ENCODE data around the gene GJC1.
"Not testable (repeated sequence)": the region's sequence is repeated elsewhere in the genome, so short reads cannot be mapped to it uniquely, and the experiment has no call there.

The GJC1 gene

GRCh38 chr17:44757045-44757917, 72.8 kb downstream of the GJC1 start:
- Histone ChIP-seq H4K8ac (ENCODE audit: low read length) (no peak overlapping the region), H2AK5ac (ENCODE audit: low read length, severe bottlenecking) (no peak overlapping the region), H2BK12ac (ENCODE audit: low read length in 2 of 2) (no peak overlapping the region), H2BK15ac (ENCODE audit: low read depth, poor library complexity, severe bottlenecking) (no peak overlapping the region), H3K4ac (ENCODE audit: low read depth in 1 of 2, low read length in 2 of 2) (no peak overlapping the region), H3K9me3 (ENCODE audit: control insufficient read depth, low read length) (no peaks in the 10 kb centered on the region), H3K18ac (ENCODE audit: low read depth in 1 of 2, low read length in 2 of 2) (no peak overlapping the region), H3K36me3 (ENCODE audit: control insufficient read depth in 1 of 2, insufficient read depth in 2 of 2, low read depth in 1 of 2, low read length in 2 of 2) (no peaks in the 10 kb centered on the region), H3K23ac (ENCODE audit: low read length in 2 of 2) (no peak overlapping the region), H4K91ac (ENCODE audit: low read length) (no peak overlapping the region), H3K79me1 (replicated peaks; ENCODE audit: low read length, poor library complexity, severe bottlenecking) (no peaks in the 10 kb centered on the region), H3K4me1 (ENCODE audit: control insufficient read depth, insufficient read depth, low read depth, low read length) (peaks cover 11% of the 10 kb centered on the region), H3K14ac (ENCODE audit: low read length in 2 of 2) (no peak overlapping the region), H3K9ac (ENCODE audit: low read length) (no peak overlapping the region), H2BK120ac (ENCODE audit: low read depth, low read length) (no peak overlapping the region), H2BK5ac (ENCODE audit: low read depth, low read length, poor library complexity, severe bottlenecking) (no peak overlapping the region), H3K4me2 (ENCODE audit: low read length, poor library complexity, severe bottlenecking) (no peak overlapping the region), H3K27ac (ENCODE audit: low read length, poor library complexity, severe bottlenecking) (no peak overlapping the region), H3K27me3 (ENCODE audit: control insufficient read depth in 1 of 2, insufficient read depth in 1 of 2, low read length in 2 of 2) (peaks cover 31 to 45% of the 10 kb centered on the region in 2 experiments), H2AFZ (ENCODE audit: low read depth, low read length) (no peak overlapping the region), H3K4me3 (ENCODE audit: insufficient read depth in 1 of 2, low read depth in 1 of 2, low read length in 2 of 2) (no peak overlapping the region)
- 94% methylated on average over 10 of the region's 10 CpGs for WGBS
- DNase-seq, result no peak

DNA sequence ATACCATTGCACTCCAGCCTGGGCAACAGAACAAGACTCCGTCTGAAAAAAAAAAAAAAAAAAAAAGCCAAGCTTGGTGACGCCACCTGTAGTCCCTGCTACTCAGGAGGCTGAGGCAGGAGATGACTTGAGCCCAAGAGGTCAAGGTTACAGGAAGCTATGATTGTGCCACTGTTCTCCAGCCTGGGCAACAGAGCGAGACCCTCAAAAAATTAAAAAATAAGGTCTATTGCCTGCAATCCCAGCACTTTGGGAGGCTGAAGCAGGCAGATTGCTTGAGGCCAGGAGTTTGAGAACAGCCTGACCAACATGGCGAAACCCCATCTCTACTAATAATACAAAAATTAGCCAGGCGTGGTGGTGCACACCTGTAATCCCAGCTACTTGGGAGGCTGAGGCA, 74.9 kb downstream of the GJC1 start:
- H3K18ac ChIP-seq (ENCODE audit: low read depth in 1 of 2, low read length in 2 of 2); H2BK5ac ChIP-seq (ENCODE audit: low read depth, low read length, poor library complexity, severe bottlenecking); H3K27ac ChIP-seq (ENCODE audit: low read length, poor library complexity, severe bottlenecking); H2BK12ac ChIP-seq (ENCODE audit: low read length in 2 of 2); H2BK15ac ChIP-seq (ENCODE audit: low read depth, poor library complexity, severe bottlenecking); H4K8ac ChIP-seq (ENCODE audit: low read length); H3K9me3 ChIP-seq (ENCODE audit: control insufficient read depth, low read length); H3K4me2 ChIP-seq (ENCODE audit: low read length, poor library complexity, severe bottlenecking); H2AFZ ChIP-seq (ENCODE audit: low read depth, low read length); H3K4me3 ChIP-seq (ENCODE audit: insufficient read depth in 1 of 2, low read depth in 1 of 2, low read length in 2 of 2); H3K23ac ChIP-seq (ENCODE audit: low read length in 2 of 2); H3K79me1 ChIP-seq (replicated peaks; ENCODE audit: low read length, poor library complexity, severe bottlenecking); H4K91ac ChIP-seq (ENCODE audit: low read length); H2BK120ac ChIP-seq (ENCODE audit: low read depth, low read length); H3K4ac ChIP-seq (ENCODE audit: low read depth in 1 of 2, low read length in 2 of 2); H3K9ac ChIP-seq (ENCODE audit: low read length); H2AK5ac ChIP-seq (ENCODE audit: low read length, severe bottlenecking); H3K14ac ChIP-seq (ENCODE audit: low read length in 2 of 2); DNase-seq: not testable (repeated sequence)
- H3K36me3 ChIP-seq (ENCODE audit: control insufficient read depth in 1 of 2, insufficient read depth in 2 of 2, low read depth in 1 of 2, low read length in 2 of 2), result peaks cover 3 to 10% of the 10 kb centered on the region in 2 experiments
- H3K4me1 ChIP-seq (ENCODE audit: control insufficient read depth, insufficient read depth, low read depth, low read length), result peaks cover 11% of the 10 kb centered on the region
- H3K27me3 ChIP-seq (ENCODE audit: control insufficient read depth in 1 of 2, insufficient read depth in 1 of 2, low read length in 2 of 2), result peaks cover 18 to 25% of the 10 kb centered on the region in 2 experiments
- 87% methylated on average over 5 of the region's 5 CpGs for WGBS

GRCh38 chr17:44754276-44754675, 75.8 kb downstream of the GJC1 start:
- H2BK5ac ChIP-seq (ENCODE audit: low read depth, low read length, poor library complexity, severe bottlenecking), result no peak overlapping the region
- no peaks in the 10 kb centered on the region for H3K9me3 ChIP-seq (ENCODE audit: control insufficient read depth, low read length)
- 90% methylated on average over 7 of the region's 7 CpGs for WGBS

GRCh38 chr17:44752953-44753861, 76.9 kb downstream of the GJC1 start:
- Histone ChIP-seq H3K79me1 (replicated peaks; ENCODE audit: low read length, poor library complexity, severe bottlenecking) (no peaks in the 10 kb centered on the region), H4K8ac (ENCODE audit: low read length) (no peak overlapping the region), H3K4ac (ENCODE audit: low read depth in 1 of 2, low read length in 2 of 2) (no peak overlapping the region), H2BK120ac (ENCODE audit: low read depth, low read length) (no peak overlapping the region), H3K36me3 (ENCODE audit: control insufficient read depth in 1 of 2, insufficient read depth in 2 of 2, low read depth in 1 of 2, low read length in 2 of 2) (peaks cover 6 to 24% of the 10 kb centered on the region in 2 experiments), H3K18ac (ENCODE audit: low read depth in 1 of 2, low read length in 2 of 2) (no peak overlapping the region), H3K9me3 (ENCODE audit: control insufficient read depth, low read length) (no peaks in the 10 kb centered on the region), H3K4me1 (ENCODE audit: control insufficient read depth, insufficient read depth, low read depth, low read length) (peaks cover 8% of the 10 kb centered on the region), H4K91ac (ENCODE audit: low read length) (no peak overlapping the region), H3K4me3 (ENCODE audit: insufficient read depth in 1 of 2, low read depth in 1 of 2, low read length in 2 of 2) (no peak overlapping the region), H2BK5ac (ENCODE audit: low read depth, low read length, poor library complexity, severe bottlenecking) (no peak overlapping the region), H3K27ac (ENCODE audit: low read length, poor library complexity, severe bottlenecking) (no peak overlapping the region), H3K9ac (ENCODE audit: low read length) (no peak overlapping the region), H3K14ac (ENCODE audit: low read length in 2 of 2) (no peak overlapping the region), H3K4me2 (ENCODE audit: low read length, poor library complexity, severe bottlenecking) (no peak overlapping the region), H3K23ac (ENCODE audit: low read length in 2 of 2) (no peak overlapping the region), H3K27me3 (ENCODE audit: control insufficient read depth in 1 of 2, insufficient read depth in 1 of 2, low read length in 2 of 2) (peaks cover 5 to 11% of the 10 kb centered on the region in 2 experiments), H2BK15ac (ENCODE audit: low read depth, poor library complexity, severe bottlenecking) (no peak overlapping the region), H2AK5ac (ENCODE audit: low read length, severe bottlenecking) (no peak overlapping the region), H2BK12ac (ENCODE audit: low read length in 2 of 2) (no peak overlapping the region), H2AFZ (ENCODE audit: low read depth, low read length) (no peak overlapping the region)
- DNase-seq, result no peak
- 82% methylated on average over 17 of the region's 17 CpGs for WGBS

More at GRCh38 chr17:44754276-44754675, 75.8 kb downstream of the GJC1 start:
- H4K8ac ChIP-seq (ENCODE audit: low read length), result no peak overlapping the region
- no peak overlapping the region for H2AK5ac ChIP-seq (ENCODE audit: low read length, severe bottlenecking)
- no peak overlapping the region for H3K14ac ChIP-seq (ENCODE audit: low read length in 2 of 2)
- H3K4ac ChIP-seq (ENCODE audit: low read depth in 1 of 2, low read length in 2 of 2), result no peak overlapping the region
- H3K18ac ChIP-seq (ENCODE audit: low read depth in 1 of 2, low read length in 2 of 2), result no peak overlapping the region
- peaks cover 9 to 16% of the 10 kb centered on the region in 2 experiments for H3K27me3 ChIP-seq (ENCODE audit: control insufficient read depth in 1 of 2, insufficient read depth in 1 of 2, low read length in 2 of 2)
- no peak overlapping the region for H4K91ac ChIP-seq (ENCODE audit: low read length)
- H2BK120ac ChIP-seq (ENCODE audit: low read depth, low read length), result no peak overlapping the region
- no peak overlapping the region for H2AFZ ChIP-seq (ENCODE audit: low read depth, low read length)
- H3K9ac ChIP-seq (ENCODE audit: low read length), result no peak overlapping the region
- H3K79me1 ChIP-seq (replicated peaks; ENCODE audit: low read length, poor library complexity, severe bottlenecking), result no peaks in the 10 kb centered on the region
- H3K4me1 ChIP-seq (ENCODE audit: control insufficient read depth, insufficient read depth, low read depth, low read length), result peaks cover 12% of the 10 kb centered on the region
- no peak overlapping the region for H3K4me3 ChIP-seq (ENCODE audit: insufficient read depth in 1 of 2, low read depth in 1 of 2, low read length in 2 of 2)
- H3K27ac ChIP-seq (ENCODE audit: low read length, poor library complexity, severe bottlenecking), result no peak overlapping the region
- no peak overlapping the region for H3K4me2 ChIP-seq (ENCODE audit: low read length, poor library complexity, severe bottlenecking)
- H2BK15ac ChIP-seq (ENCODE audit: low read depth, poor library complexity, severe bottlenecking), result no peak overlapping the region
- H2BK12ac ChIP-seq (ENCODE audit: low read length in 2 of 2), result no peak overlapping the region
- H3K36me3 ChIP-seq (ENCODE audit: control insufficient read depth in 1 of 2, insufficient read depth in 2 of 2, low read depth in 1 of 2, low read length in 2 of 2), result peaks cover 3 to 14% of the 10 kb centered on the region in 2 experiments
- no peak for DNase-seq
- H3K23ac ChIP-seq (ENCODE audit: low read length in 2 of 2), result no peak overlapping the region
